EL (cell line): Measurements from ENCODE around the gene TAPBPL.
"Not testable (repeated sequence)": the region's sequence is repeated elsewhere in the genome, so short reads cannot be mapped to it uniquely, and the experiment has no call there.

Experiments
- DNase-seq: peaks from one replicate; pipeline ENCODE4 v3.0.0-alpha.2; 2016

The TAPBPL gene

DNA sequence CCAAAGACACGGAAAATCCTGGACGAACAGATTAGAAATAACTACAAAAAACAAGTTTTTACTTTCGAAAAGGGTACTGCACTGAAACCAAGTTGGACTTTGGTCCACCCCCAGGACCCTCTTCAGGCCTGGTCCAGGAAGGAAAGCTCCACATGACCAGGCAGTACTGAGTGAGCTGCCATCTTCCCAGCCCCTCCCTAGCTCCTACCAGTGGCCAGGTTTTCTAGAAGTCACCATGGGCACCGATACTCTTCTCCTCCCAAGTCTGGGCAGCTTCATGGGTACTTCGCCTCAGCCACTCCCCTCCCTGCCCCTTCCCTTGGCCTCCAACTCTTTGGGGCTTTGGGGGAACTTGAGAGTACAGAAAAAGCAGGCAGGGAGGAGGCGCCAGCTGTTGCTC lies 12.0 kb downstream of the TAPBPL start:
- no peak for DNase-seq

DNA sequence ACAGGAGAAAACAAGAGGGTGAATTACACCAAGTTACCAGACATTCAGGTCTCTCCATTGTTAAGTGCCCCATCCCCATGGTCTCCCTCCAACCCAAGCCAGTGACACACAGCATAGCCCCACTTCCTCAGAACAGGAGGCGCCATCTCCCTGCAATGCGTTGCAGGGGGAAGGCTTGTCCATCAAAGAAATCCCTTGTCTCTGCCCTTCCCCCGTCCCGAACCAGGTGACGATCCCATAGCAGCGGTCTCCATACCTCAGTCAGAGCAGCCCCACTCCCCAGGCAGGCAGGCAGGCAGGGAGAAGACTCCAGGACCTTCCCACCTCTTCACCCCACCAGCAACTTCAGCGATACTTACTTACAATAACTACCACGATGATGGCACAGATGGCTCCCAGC lies 12.7 kb downstream of the TAPBPL start:
- no peak for DNase-seq

DNA sequence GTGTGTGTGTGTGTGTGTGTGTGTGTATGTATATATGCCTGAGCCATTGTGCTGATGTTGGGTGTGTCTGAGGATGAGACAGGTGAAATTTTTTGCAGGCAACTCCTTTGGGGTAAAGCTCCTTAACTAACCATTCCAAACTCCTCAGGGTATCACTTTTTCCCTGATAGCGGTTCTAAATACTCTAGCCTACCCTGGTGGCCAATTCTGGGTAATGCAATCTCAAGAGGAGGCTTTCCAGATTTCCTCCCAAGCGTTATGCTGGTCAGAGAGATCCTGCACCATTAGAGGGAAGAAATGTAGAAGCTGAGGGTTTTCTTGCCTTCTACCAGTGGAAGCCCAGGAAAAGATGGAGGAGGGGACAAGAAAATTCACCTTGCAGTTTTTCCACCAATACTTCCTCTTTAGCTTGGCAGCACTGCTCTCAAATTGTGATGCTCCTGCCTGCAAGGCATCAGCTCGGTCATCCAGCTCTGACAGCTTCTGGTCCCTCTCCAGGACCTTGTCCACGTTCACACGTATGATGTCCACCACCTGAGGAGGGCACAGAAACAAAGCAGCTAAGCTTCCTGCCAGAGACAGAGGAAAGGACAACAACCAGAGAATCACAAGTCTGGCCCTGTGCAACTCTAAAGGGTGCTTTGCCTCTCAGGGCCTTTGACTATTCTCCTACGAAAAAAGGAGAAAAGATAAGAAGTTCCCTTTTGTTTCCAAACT lies 13.8 kb downstream of the TAPBPL start:
- peak; percentile 67 for DNase-seq

DNA sequence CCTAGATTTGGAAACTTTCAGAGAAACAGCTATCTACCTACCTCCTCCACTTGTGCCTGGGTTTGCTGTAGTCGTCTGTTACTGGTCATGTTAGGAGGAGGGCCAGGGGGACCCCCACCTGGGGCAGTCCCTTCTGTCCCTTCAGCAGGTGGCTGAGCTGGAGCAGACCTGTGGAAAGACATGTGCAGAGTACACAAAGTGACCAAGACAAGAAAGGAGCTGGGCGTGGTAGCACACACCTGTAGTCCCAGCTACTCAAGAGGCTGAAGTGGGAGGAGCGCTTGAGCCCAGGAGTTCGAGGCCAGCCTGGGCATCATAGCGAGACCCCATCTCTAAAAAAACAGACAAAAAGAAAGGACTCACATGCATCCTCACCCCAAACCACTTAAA lies 14.3 kb downstream of the TAPBPL start:
- no peak for DNase-seq

DNA sequence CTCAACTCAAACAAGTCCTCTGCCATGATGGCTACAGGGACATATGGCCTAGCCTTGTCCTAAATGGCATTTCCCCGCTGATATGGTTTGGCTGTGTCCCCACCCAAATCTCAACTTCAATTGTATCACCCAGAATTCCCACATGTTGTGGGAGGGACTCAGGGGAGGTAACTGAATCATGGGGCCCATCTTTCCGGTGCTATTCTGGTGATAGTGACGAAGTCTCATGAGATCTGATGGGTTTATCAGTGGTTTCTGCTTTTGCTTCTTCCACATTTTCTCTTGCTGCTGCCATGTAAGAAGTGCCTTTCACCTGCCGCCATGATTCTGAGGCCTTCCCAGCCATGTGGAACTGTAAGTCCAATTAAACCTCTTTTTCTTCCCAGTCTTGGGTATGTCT lies 14.9 kb downstream of the TAPBPL start:
- DNase-seq = not testable (repeated sequence)

DNA sequence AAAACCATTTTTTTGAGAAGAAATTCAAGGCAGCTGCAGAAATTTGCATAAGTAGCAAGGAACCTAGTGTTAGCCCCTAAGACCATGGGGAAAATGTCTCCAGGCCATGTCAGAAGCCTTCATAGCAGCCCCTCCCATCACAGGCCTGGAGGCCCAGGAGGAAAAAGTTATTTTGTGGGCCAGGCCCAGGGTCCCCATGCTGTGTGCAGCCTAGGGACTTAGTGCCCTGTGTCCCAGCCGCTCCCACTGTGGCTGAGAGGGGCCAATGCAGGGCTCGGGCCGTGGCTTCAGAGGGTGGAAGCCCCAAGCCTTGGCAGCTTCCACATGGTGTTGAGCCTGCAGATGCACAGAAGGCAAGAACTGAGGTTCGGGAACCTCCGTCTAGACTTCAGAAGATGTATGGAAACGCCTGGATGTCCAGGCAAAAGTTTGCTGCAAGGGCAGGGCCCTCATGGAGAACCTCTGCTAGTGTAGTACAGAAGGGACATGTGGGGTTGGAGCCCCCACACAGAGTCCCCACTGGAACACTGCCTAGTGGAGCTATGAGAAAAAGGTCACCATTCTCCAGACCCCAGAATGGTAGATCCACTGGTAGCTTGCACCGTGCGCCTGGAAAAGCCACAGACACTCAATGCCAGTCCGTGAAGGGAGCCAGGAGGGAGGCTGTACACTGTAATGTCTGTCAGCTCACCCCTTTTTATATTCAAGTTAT lies 15.9 kb downstream of the TAPBPL start:
- not testable (repeated sequence) for DNase-seq

DNA sequence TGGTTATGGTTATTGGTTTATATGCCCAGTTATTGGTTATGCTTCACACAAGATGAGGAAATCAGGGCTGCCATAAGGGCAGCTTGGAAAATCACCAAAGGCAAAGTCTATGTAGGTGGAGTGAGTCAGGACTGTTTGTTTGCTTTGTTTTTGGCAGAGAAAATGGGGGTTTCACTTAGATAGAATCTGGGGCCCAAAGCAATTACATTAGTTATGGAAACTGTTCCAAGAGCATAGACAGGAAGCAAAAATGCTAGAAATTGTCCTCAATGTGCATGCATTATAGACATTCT lies 16.4 kb downstream of the TAPBPL start:
- DNase-seq = peak; percentile 25

DNA sequence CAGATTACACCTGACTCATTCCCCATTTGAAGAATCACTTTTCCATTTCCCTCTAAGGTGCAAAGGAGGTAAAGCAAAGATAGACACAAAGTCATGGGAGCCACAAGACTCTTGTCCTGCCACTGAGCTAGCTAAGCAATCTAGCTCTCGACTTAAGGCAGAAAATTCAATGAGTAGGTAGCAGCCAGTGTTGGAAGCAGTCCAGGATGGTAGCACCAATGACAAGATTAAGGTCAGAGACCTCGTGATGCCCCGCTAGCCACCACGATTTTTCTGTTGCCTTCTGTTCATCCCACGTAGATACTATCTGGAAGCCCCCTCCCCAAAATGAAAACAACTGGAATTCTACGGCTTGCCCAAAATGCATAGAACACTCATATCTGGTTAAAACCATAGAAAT lies 17.2 kb downstream of the TAPBPL start:
- DNase-seq = no peak

DNA sequence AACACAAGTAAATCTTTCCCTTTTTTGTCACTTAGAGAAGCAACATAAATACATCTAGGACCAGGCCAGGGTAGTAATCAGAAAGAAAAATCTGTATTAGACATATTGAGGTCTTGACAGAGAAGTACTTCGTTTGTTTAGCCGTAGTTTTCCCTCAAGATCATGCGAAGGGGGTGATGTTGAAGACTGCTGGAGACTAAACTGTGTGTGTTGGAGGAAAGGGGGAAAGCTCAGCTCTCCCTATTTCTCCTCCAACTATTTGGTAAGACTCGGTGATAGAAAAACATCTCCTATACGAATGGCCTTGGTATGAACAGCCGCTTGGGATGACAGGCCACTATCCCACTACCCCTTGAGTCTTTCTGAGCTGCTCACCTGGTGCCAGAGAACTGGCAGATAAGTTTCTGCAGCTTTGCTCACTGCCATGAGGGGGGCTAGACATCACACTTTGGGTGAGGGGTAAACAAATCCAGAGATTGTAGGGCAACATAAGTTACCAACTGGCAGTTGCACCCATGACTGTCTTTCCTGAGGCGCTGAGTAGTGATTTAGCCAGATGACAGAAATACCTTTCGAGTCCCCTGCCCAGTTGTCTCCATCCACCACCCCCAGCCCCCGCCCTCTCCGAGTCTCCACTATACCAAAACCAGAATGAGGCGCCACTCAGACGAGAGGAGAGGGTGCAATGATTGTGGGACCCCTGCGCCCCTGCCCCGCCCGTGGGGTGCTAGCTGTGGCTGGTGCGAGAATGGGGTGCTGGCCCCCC lies 17.9 kb downstream of the TAPBPL start:
- DNase-seq = peak; percentile 11

DNA sequence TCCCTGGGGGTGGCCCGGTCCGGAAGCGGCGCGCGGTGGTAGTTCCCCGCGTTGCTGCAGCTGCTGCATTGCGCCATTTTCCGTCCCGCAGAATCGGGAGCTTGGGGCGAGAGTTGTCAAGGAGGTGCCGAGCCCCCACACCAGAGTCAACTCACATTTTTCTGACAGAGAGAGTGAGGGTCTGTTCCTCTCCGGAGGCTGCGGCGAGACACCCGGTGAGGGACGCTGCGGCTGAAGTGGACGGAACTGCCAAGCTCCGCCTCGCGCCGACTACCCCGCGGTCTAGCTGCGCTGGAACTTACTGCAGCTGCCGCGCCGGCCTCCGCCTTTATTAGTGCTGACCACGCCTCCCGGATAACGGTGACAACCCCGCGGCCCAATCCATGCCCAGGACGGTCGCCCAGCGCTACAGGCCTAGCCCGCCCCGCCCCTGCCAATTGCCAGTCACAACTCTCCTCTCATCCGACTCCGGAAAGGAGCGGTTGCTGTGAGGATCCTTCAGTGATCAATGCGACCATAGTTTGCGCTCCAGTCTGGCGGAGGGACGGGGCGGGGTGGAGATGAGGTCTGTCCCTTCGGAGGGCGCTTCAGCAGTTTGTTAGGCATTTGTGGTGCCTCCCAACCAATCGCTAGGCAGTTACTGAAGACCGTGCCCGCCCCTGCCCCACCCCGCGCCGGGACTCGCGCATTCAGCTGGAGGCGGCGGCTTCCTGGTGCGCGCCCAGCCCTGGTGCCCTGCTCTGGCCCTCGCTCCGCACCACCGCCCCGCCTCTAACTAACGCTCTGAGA lies 18.7 kb downstream of the TAPBPL start, which contains the start of gene VAMP1:
TSS of gene VAMP1 (minus strand) at position 303 of the 789 bp plus-strand sequence. CDS start at position 157, 146 bp downstream.
- peak; percentile 99 for DNase-seq

DNA sequence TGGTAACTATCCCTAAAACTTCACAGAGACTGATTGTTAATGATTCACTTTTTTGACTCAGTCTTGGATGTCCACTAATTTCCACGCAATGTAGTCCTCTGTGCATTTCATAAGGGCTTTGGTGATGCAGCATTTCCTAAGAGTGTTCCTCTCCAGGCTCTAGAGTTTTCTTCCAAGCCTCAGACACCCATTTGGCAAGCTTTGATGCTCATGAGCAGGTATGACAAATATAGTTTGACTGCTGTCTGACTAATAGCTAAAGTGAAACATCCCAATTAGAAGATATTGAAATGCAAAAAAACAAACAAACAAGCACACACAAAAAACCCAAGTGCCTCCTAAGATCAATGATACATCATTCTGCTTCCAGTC lies 20.1 kb downstream of the TAPBPL start:
- no peak for DNase-seq

DNA sequence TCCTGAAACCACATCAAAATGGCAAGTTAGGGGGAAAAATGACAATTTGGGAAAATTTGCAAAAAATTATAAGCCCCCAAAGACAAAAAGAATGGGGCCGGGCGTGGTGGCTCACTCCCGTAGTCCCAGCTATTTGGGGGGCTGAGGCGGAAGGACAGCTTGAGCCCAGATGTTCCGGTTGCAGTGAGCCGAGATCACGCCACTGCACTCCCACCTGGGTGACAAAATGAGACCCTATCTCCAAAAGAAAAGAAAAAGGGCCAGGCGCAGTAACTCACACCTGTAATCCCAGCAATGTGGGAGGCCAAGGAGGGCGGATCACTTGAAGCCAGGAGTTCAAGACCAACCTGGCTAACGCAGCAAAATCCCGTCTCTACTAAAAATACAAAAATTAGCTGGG lies 20.6 kb downstream of the TAPBPL start:
- DNase-seq = no peak

DNA sequence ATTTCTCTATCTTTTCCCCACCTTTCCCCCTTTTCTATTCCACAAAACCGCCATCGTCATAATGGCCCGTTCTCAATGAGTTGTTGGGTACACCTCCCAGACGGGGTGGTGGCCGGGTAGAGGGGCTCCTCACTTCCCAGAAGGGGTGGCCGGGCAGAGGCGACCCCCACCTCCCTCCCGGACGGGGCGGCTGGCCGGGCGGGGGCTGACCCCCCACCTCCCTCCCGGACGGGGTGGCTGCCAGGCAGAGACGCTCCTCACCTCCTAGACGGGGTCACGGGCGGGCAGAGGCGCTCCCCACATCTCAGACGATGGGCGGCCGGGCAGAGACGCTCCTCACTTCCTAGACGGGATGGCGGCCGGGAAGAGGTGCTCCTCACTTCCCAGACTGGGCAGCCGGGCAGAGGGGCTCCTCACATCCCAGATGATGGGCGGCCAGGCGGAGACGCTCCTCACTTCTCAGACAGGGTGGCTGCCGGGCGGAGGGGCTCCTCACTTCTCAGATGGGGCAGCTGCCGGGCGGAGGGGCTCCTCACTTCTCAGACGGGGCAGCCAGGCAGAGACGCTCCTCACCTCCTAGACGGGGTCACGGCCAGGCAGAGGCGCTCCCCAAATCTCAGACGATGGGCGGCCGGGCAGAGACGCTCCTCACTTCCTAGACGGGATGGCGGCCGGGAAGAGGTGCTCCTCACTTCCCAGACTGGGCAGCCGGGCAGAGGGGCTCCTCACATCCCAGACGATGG lies 23.6 kb downstream of the TAPBPL start:
- DNase-seq = not testable (repeated sequence)

DNA sequence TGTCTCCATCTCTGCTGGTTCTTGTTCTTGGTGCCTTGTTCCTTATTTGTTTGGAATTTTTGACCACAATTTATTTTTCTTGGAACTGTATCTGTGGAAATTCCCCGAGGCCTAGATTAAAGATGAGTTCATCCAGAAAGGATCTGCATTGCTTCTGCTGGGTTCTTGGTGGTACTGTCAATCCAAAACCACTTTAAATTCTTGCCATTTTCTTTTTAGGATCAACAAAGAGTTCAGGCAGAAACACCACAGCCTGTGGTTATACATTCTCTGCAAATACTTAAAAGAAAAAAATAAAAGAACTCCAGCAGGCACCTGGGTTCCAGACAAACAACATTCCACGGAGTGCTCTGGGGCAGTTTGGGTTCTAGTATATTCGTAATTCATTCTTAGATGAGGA lies 24.6 kb downstream of the TAPBPL start:
- peak; percentile 85 for DNase-seq

DNA sequence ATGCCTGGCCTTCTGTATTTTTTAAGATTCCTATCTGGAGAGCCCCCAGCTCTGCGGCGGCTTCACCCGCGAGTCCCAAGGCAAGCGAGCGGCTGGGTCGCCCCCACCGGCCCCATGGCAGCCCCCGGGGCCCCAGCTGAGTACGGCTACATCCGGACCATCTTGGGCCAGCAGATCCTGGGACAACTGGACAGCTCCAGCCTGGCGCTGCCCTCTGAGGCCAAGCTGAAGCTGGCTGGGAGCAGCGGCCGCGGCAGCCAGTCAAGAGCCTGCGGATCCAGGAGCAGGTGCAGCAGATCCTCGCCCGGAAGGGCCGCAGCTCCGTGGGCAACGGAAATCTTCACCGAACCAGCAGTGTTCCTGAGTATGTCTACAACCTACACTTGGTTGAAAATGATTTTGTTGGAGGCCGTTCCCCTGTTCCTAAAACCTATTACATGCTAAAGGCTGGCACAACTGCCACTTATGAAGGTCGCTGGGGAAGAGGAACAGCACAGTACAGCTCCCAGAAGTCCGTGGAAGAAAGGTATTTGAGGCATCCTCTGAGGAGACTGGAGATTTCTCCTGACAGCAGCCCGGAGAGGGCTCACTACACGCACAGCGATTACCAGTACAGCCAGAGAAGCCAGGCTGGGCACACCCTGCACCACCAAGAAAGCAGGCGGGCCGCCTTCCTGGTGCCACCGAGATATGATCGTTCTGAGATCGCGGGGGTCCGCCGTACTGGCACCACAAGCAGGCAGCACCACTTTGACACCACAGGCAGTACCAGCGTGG lies 25.9 kb downstream of the TAPBPL start:
- not testable (repeated sequence) for DNase-seq

DNA sequence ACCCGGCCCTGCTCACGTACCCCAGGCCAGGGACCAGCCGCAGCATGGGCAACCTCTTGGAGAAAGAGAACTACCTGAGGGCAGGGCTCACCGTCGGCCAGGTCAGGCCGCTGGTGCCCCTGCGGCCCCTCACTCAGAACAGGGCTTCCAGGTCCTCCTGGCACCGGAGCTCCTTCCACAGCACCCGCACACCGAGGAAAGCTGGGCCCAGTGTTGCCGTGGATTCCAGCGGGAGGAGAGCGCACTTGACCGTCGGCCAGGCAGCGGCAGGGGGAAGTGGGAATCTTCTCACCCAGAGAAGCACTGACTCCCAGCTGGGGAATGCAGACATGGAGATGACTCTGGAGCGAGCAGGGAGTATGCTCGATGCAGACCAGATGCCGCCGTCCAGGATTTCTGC lies 26.6 kb downstream of the TAPBPL start:
- peak; percentile 68 for DNase-seq

DNA sequence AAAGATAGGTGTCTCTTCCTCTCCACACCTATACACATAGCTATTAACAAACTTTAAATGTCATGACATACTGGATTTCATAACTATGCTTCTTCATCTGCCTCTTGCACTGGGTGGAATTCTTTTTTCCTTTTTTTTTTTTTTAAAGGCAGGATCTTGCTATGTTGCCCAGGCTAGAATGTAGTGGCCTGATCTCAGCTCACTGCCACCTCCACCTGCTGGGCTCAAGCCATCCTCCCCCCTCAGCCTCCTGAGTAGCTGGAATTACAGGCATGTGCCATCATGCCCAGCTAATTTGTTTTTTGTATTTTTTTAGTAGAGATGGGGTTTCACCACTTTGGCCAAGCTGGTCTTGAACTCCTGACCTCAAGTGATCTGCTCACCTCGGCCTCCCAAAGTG lies 36.4 kb downstream of the TAPBPL start:
- no peak for DNase-seq

DNA sequence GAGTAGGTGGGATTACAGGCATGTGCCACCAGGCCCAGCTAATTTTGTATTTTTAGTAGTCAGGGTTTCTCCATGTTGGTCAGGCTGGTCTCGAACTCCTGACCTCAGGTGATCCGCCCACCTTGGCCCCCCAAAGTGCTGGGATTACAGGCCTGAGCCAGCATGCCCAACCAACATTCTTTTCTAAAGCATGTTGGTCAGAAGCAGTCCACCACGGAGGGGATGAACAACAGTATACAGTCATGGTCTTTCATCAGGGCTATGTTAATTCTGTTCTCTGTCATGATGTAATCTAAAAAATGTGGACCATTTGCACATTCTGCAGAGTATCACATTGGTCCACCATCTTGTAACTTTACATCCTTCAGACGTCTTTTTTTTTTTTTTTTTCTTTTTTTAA lies 37.6 kb downstream of the TAPBPL start:
- DNase-seq = no peak

DNA sequence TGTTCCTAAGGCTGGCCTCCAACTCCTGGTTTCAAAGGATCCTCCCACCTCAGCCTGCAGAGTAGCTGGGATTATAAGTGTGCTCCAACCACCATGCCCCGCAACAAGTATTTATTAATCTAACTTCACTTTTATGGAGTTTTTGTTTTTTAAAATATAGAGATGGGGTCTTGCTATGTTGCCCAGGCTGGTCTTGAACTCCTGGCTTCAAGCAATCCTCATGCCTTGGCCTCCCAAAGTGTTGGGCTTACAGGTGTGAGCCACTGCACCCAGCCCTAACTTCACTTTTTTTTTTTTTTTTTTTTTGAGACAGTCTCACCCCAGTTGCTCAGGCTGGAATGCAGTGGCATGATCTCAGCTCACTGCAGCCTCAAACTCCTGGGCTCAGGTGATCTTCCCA lies 38.8 kb downstream of the TAPBPL start:
- not testable (repeated sequence) for DNase-seq

DNA sequence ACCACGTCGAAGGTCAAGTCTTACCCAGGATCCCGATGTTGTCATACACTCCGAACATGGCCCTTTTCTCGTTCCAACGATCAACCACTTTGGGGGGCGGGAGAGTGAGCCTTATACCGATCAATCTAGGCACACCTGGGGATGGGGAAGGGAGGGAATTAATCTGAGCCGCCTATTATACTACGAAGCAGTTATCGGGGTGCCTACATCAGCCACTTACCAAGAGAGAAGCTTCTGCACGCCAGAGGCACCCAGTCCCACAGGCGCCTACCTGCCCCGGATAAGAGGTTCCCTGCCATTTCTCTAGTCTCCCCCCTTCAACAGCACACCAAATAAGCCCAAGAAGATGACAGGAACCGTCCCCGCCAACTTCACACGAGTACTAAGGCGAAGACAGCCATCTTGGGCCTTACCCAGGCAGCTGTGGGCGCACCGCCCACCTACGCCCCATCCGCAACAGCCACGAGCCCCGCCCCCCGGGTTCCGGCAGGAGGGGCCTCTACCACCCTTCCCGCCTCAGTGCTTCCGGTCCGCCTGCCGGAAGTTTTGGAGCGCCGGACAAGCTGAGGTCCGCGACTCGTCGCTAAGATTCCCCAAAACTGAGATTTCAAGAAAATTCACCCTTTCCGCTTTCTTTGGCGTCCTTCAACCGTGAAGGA lies 41.1 kb downstream of the TAPBPL start, which contains the start of gene MRPL51:
TSS of gene MRPL51 (minus strand) at position 425 of the 659 bp plus-strand sequence. CDS start at position 299, 126 bp downstream.
- DNase-seq = peak; percentile 94
